Heart right ventricle (tissue), 16 donors: ENCODE measurements around the gene CPXM1. TPM values are rescaled to one million over a fixed set of nuclear protein-coding genes. Genes with fewer than 3 reads are reported as not detected.
"Not testable (repeated sequence)": the region's sequence is repeated elsewhere in the genome, so short reads cannot be mapped to it uniquely, and the experiment has no call there.

ENCODE experiments used
- ATAC-seq, 8 donors: fragments of 200-7000 bp; cut with Tn5 transposase; one replicate each; pipeline ENCODE4 v1.9.1; 2020; ENCODE audit warnings: mild to moderate bottlenecking in 8 of 8, moderate library complexity in 8 of 8, moderate number of reproducible peaks in 1 of 8
- DNase-seq, 2 donors: peaks; one replicate each; pipeline ENCODE4 v3.0.0-alpha.2; 2020
- H3K27ac ChIP-seq, 10 donors: fragments of 200-600 bp; sonication (generic) in 2 of 10; one replicate each; pipeline versions ENCODE4 v1.5.0 to v1.8.0; 2020 to 2022; ENCODE audit warnings: mild to moderate bottlenecking in 3 of 10
- H3K27me3 ChIP-seq, 7 donors: fragments of 200-600 bp; one replicate each; pipeline ENCODE4 v1.8.0; 2021 to 2022; ENCODE audit warnings: mild to moderate bottlenecking in 2 of 7
- H3K36me3 ChIP-seq, 9 donors: fragments of 200-600 bp; sonication (generic) in 1 of 9; one replicate each; pipeline versions ENCODE4 v1.5.0 to v1.8.0; 2020 to 2022; ENCODE audit warnings: mild to moderate bottlenecking in 2 of 9
- H3K4me1 ChIP-seq, 9 donors: fragments of 200-600 bp; sonication (generic) in 1 of 9; one replicate each; pipeline versions ENCODE4 v1.5.0 to v1.8.0; 2020 to 2022; ENCODE audit warnings: mild to moderate bottlenecking in 4 of 9
- H3K4me3 ChIP-seq, 10 donors: fragments of 200-600 bp; sonication (generic) in 2 of 10; one replicate each; pipeline versions ENCODE4 v1.5.0 to v1.8.0; 2020 to 2022; ENCODE audit warnings: mild to moderate bottlenecking in 7 of 10, moderate library complexity in 2 of 10
- H3K9me3 ChIP-seq, 11 donors: fragments of 200-600 bp in 10 of 11; sonication (generic) in 2 of 11; one replicate each; pipeline versions ENCODE4 v1.5.0 to v1.8.0; 2013 to 2022; ENCODE audit warnings: mild to moderate bottlenecking in 2 of 11, control low read depth in 1 of 11, moderate library complexity in 1 of 11
- WGBS, 2 donors: extraction: QIAGEN DNeasy Blood & Tissue Kit; methylation state at CpG; one replicate each; pipeline ENCODE4 v1.1.7; 2013; ENCODE audit warnings: inconsistent platforms in 1 of 2; 5-methylcytosine and 5-hydroxymethylcytosine counted together
- intact Hi-C, 10 donors: fragments of 100-400 bp; cut with DNase I; formaldehyde crosslinking; loops; one replicate each; pipeline versions ENCODE4 v1.11.1 to v1.14.2; 2022
- polyA plus RNA-seq, 2 donors: library from polyadenylated mRNA; stranded (reverse); fragments of 200-250 nt; gene quantifications; one replicate each; pipeline ENCODE4 v1.2.3, GENCODE V29; 2013
- total RNA-seq, 10 donors: library from RNA; stranded (reverse); fragmentation: NEBNext Ultra II Directional in 3 of 10; extraction: Animal tissue kit (Norgen Biotek cat#: 25700) in 3 of 10; gene quantifications; one replicate each; pipeline versions ENCODE4 v1.2.1 to v1.2.4, GENCODE V29; 2021 to 2023
- TF ChIP-seq, protein P1 (sequence below), 9 donors: fragments of 200-600 bp; sonication (generic) in 2 of 9; IDR thresholded peaks; one replicate each; pipeline versions ENCODE4 v1.5.0 to v1.8.0; 2021 to 2022; ENCODE audit warnings: antibody characterized with exemption in 9 of 9, mild to moderate bottlenecking in 5 of 9, moderate library complexity in 1 of 9
- donor health status: Arrhythmogenic right ventricular cardiomyopathy.
- donor health status: ischemic (EF 13 %, LVEDD 7.1; RV severe dilation, severe dysfunction).
- donor health status: healthy with polysubstance abuse.
- donor health status: DM: no; HTN: yes; CAD: no.
- donor health status: DM: no; HTN: no; CAD: no.
- donor health status: ischemic (EF 25% LVEDD 6.9; RV normal size, moderate dysfunction).
- donor health status: ischemic (EF 25% LVEDD 5.7; RV mildly dilated, moderate dysfunction).
- donor health status: healthy.
- donor health status: DM: yes; HTN: yes; CAD: no.
- donor health status: Ischemic cardiomyopathy.
- donor health status: ischemic (EF 35%, LVEDD 5.7; RV mildly dilated, moderate dysfunction).
- donor health status: nonischemic (EF 11% LVEDD 7.7; RV severe dilation, severe dysfunction).
- donor health status: DM: yes; HTN: yes; CAD: no.
- donor health status: PGD.
- donor health status: ischemic (EF 29% LVEDD 5.4; RV normal size, mild dysfunction).
- donor health status: nonischemic (EF 23%, LVEDD 6.1; RV moderate dilation, normal function).

The CPXM1 gene
- total and polyA plus RNA-seq, 12 donors: 0.48 to 4.9 (median 1.4) TPM; not detected in 1

DNA sequence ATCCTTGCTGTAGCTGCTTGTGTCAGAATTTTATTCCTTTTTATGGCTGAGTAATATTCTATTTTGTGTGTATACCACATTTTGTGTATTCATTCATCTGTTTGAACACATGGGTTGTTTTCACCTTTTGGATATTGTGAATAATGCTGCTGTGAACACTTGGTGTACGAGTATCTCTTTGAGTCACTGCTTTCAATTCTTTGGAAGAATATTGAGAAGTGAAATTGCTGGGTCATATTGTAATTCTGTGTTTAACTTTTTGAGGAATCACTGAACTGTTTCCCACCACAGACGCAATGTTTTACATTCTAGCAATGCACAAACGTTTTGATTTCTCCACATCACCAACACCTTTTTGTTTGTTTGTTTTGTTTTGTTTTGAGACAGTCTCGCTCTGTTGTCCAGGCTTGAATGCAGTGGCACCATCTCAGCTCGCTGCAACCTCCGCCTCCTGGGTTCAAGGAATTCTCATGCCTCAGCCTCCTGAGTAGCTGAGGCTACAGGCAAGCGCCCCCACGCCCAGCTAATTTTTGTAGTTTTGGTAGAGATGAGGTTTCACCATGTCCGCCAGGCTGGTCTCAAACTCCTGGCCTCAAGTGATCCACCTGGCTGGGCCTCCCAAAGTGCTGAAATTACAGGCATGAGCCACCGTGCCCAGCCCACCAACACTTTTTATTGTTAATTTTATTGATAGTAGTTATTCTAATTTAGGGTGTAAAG lies 21.7 kb downstream of the CPXM1 start:
- WGBS, 2 donors: 84 to 87% methylated on average over 10 of the region's 10 CpGs
- no peak for ATAC-seq
- Histone ChIP-seq H3K36me3 (no peaks in the 10 kb centered on the region), H3K27me3 (peaks cover 0 to 37% (median 22%) of the 10 kb centered on the region in 7 donors), H3K27ac (no peak overlapping the region), H3K9me3 (peaks cover 0 to 11% (median 7%) of the 10 kb centered on the region in 11 donors), H3K4me3 (no peak overlapping the region), H3K4me1 (no peaks in the 10 kb centered on the region)
- intact Hi-C loops: no loop called here
- no peak for DNase-seq
- TF ChIP-seq, protein P1, sequence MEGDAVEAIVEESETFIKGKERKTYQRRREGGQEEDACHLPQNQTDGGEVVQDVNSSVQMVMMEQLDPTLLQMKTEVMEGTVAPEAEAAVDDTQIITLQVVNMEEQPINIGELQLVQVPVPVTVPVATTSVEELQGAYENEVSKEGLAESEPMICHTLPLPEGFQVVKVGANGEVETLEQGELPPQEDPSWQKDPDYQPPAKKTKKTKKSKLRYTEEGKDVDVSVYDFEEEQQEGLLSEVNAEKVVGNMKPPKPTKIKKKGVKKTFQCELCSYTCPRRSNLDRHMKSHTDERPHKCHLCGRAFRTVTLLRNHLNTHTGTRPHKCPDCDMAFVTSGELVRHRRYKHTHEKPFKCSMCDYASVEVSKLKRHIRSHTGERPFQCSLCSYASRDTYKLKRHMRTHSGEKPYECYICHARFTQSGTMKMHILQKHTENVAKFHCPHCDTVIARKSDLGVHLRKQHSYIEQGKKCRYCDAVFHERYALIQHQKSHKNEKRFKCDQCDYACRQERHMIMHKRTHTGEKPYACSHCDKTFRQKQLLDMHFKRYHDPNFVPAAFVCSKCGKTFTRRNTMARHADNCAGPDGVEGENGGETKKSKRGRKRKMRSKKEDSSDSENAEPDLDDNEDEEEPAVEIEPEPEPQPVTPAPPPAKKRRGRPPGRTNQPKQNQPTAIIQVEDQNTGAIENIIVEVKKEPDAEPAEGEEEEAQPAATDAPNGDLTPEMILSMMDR (IDR thresholded peaks at IDR 0.05): no peak

- Histone ChIP-seq H3K9me3 (peaks cover 0 to 11% (median 7%) of the 10 kb centered on the region in 11 donors), H3K4me1 (no peaks in the 10 kb centered on the region), H3K27ac (no peak overlapping the region), H3K4me3 (no peak overlapping the region), H3K27me3 (peaks cover 0 to 23% (median 9%) of the 10 kb centered on the region in 7 donors), H3K36me3 (no peaks in the 10 kb centered on the region)
- no peak for ATAC-seq
- TF ChIP-seq, protein P1 (IDR thresholded peaks at IDR 0.05): no peak
- intact Hi-C loops: no loop called here
- whole genome bisulfite sequencing, 2 donors: 79 to 88% methylated on average over 3 of the region's 3 CpGs
- DNase-seq: no peak
These were observed 25.3 kb downstream of the CPXM1 start for GRCh38 chr20:2775139-2775538.

DNA sequence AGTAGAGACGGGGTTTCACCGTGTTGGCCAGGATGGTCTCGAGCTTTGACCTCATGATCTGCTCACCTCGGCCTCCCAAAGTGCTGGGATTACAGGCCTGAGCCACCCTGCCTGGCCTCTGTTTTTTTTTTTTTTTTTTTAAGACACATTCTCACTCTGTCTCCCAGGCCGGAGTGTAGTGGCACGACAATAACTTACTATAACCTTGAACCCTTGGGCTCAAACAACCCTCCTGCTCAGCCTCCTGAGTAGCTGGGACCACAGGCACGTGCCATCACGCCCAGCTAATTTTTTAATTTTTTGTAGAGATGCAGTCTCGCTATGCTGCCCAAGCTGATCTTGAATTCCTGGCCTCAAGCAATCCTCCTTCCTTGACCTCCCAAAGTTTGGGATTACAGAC lies 26.6 kb downstream of the CPXM1 start:
- intact Hi-C loops: no loop called here
- TF ChIP-seq, protein P1 (IDR thresholded peaks at IDR 0.05): no peak
- Histone ChIP-seq H3K27ac (no peak overlapping the region), H3K27me3 (peaks cover 0 to 23% (median 13%) of the 10 kb centered on the region in 7 donors), H3K9me3 (peaks cover 0 to 11% (median 7%) of the 10 kb centered on the region in 11 donors), H3K4me1 (no peaks in the 10 kb centered on the region), H3K36me3 (no peaks in the 10 kb centered on the region), H3K4me3 (no peak overlapping the region)
- DNase-seq (no peak), ATAC-seq (no peak)
- 88 to 91% methylated on average over 9 of the region's 9 CpGs for WGBS, 2 donors

DNA sequence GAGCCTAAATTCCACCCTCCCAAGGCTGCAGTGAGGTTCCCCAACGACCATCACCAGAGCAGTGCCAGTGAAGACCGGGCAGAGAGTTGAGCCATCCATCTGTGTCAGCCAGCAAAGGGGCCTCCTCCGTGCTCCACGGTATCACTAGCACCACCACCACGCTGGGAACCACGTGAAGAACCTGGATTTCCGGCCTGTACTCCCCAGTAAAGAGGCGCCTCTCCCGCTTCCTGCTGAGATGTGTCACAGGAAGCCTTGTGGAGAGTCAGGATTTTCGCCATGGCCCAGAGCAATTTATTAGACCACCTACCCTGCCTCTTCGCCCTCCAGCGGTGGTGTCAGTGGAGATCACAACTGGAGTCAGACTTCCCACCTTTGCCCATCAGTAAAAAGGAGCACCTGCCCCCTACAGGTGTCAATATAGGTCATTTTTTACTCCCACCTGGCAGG lies 28.8 kb downstream of the CPXM1 start:
- Histone ChIP-seq H3K4me1 (peaks cover 0 to 10% (median 0%) of the 10 kb centered on the region in 9 donors), H3K9me3 (peaks cover 0 to 11% (median 7%) of the 10 kb centered on the region in 11 donors), H3K36me3 (no peaks in the 10 kb centered on the region), H3K4me3 (no peak overlapping the region), H3K27me3 (peaks cover 0 to 34% (median 19%) of the 10 kb centered on the region in 7 donors), H3K27ac (no peak overlapping the region)
- intact Hi-C loops: no loop called here
- TF ChIP-seq, protein P1 (IDR thresholded peaks at IDR 0.05): no peak
- DNase-seq (no peak), ATAC-seq (peak in 2 of 8 donors; percentile 37 to 38)
- 28 to 40% methylated on average over 12 of the region's 12 CpGs for WGBS, 2 donors

DNA sequence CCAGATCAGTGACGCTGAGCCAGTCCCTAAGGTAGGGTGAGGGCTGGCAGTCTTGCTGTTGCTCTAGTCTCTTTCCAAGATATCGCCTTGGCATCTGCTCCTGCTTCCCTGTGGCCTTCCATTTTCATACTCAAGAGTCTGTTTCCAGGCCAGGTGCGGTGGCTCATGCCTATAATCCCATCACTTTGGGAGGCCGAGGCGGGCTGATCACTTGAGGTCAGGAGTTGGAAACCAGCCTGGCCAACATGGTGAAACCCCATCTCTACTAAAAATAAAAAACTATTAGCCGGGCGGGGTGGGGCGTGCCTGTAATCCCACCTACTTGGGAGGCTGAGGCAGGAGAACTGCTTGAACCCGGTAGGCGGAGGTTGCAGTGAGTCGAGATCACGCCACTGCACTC lies 30.3 kb downstream of the CPXM1 start:
- peaks cover 0 to 36% (median 29%) of the 10 kb centered on the region in 7 donors for H3K27me3 ChIP-seq

More for the DNA sequence above, 30.3 kb downstream of the CPXM1 start:
- intact Hi-C loops, H3K27ac ChIP-seq, H3K4me3 ChIP-seq, H3K4me1 ChIP-seq, H3K36me3 ChIP-seq, ATAC-seq, DNase-seq, H3K9me3 ChIP-seq: not testable (repeated sequence)
- 94% methylated on average over 12 of the region's 12 CpGs for WGBS, 2 donors
